ENCODE measurements around the gene CASK.

DNA sequence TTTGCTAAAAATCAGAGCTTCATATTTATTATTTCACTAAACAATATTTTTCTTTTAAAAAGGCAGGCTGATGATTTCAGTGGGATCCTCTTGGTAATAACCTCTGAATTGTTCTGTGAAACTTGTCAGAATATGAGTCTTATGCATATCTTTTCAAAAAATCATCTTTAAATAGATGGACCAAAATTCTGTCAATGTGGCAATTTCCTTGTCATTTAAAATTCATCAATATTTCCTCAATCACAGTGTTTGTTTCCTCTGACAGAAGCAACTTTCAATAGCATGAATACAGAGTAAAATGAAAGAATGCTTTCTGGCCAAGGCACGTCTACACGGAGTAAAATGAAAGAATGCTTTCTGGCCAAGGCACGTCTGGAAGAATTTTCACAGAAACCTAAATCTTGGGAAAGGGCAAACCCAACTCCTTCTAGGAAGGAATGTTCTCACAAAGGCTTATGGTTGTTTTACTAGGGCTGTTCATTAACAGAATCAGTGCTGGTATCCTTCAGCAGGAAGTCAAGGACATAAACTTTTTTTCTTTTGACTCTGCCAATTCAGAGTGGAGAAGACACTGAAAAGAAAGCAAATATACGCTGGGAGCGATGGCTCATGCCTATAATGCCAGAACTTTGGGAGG lies 333.6 kb downstream of the CASK start:
- TF ChIP-seq, protein P1, sequence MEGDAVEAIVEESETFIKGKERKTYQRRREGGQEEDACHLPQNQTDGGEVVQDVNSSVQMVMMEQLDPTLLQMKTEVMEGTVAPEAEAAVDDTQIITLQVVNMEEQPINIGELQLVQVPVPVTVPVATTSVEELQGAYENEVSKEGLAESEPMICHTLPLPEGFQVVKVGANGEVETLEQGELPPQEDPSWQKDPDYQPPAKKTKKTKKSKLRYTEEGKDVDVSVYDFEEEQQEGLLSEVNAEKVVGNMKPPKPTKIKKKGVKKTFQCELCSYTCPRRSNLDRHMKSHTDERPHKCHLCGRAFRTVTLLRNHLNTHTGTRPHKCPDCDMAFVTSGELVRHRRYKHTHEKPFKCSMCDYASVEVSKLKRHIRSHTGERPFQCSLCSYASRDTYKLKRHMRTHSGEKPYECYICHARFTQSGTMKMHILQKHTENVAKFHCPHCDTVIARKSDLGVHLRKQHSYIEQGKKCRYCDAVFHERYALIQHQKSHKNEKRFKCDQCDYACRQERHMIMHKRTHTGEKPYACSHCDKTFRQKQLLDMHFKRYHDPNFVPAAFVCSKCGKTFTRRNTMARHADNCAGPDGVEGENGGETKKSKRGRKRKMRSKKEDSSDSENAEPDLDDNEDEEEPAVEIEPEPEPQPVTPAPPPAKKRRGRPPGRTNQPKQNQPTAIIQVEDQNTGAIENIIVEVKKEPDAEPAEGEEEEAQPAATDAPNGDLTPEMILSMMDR (IDR thresholded peaks at IDR 0.05; ENCODE audit: low read depth, low read length, poor library complexity, severe bottlenecking), result no peak
- TF ChIP-seq EZH2phosphoT487 (IDR thresholded peaks at IDR 0.05; ENCODE audit: borderline replicate concordance, low read length), result no peak
